Ovary (tissue), 3 donors: ENCODE measurements around the gene ROBO1.

Experiments
- EP300 ChIP-seq: sonication (generic); formaldehyde crosslinking; IDR thresholded peaks from one replicate; pipeline ENCODE4 v1.6.1; 2017; ENCODE audit warnings: antibody characterized with exemption
- POLR2A ChIP-seq: fragments of 450-650 bp; IDR thresholded peaks from one replicate; pipeline ENCODE4 v1.6.1; 2017; ENCODE audit warnings: antibody characterized with exemption, mild to moderate bottlenecking, moderate library complexity
- TF ChIP-seq, protein P1 (sequence below), 3 donors: fragments of 450-650 bp in 2 of 3; fragments of 200-600 bp in 1 of 3; IDR thresholded peaks; one replicate each; pipeline versions ENCODE4 v1.5.1 to v1.8.0; 2016 to 2022; ENCODE audit warnings: antibody characterized with exemption in 3 of 3, mild to moderate bottlenecking in 1 of 3
- donor health status: DM: no; HTN: no; CAD: no.

DNA sequence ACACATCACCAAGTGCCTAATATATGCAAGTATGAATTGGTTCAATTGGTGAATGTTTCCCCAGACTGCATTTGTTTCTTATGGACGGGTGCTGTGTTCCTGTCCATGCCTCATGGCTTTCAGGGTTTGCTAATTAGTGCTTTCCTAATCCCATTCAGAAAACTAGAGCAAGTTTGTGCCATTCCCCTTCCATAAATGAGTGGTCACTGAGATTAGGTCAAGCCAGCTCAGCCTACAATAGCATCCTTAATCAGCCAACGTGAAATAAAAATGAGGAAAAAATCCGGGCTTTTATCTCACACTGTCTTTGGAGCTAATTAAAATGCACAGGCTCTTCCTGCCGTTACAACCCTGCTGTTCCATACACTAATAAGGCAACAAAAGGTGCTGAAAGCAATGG lies 788.8 kb downstream of the ROBO1 start:
- TF ChIP-seq, protein P1, sequence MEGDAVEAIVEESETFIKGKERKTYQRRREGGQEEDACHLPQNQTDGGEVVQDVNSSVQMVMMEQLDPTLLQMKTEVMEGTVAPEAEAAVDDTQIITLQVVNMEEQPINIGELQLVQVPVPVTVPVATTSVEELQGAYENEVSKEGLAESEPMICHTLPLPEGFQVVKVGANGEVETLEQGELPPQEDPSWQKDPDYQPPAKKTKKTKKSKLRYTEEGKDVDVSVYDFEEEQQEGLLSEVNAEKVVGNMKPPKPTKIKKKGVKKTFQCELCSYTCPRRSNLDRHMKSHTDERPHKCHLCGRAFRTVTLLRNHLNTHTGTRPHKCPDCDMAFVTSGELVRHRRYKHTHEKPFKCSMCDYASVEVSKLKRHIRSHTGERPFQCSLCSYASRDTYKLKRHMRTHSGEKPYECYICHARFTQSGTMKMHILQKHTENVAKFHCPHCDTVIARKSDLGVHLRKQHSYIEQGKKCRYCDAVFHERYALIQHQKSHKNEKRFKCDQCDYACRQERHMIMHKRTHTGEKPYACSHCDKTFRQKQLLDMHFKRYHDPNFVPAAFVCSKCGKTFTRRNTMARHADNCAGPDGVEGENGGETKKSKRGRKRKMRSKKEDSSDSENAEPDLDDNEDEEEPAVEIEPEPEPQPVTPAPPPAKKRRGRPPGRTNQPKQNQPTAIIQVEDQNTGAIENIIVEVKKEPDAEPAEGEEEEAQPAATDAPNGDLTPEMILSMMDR (IDR thresholded peaks at IDR 0.05): no peak
- TF ChIP-seq EP300 (no peak), POLR2A (no peak)
